GM10266 (cell line): ENCODE results near the gene NLGN1.

Source experiments
- DNase-seq: peaks from one replicate; pipeline ENCODE4 v3.0.0; 2012; ENCODE audit errors: extremely low spot score
- CTCF ChIP-seq: IDR thresholded peaks from 2 replicates; pipeline ENCODE4 v1.5.1; 2012; ENCODE audit warnings: mild to moderate bottlenecking, low read depth; ENCODE audit not compliant: control insufficient read depth, insufficient read depth; ENCODE audit errors: missing control alignments

NLGN1 gene

GRCh38 chr3:173709026-173709425 lies 311.5 kb downstream of the NLGN1 start:
- TF ChIP-seq CTCF = no peak

GRCh38 chr3:173711619-173712018 lies 314.1 kb downstream of the NLGN1 start:
- no peak for DNase-seq
- no peak for TF ChIP-seq CTCF

More at GRCh38 chr3:173709026-173709425, 311.5 kb downstream of the NLGN1 start:
- no peak for DNase-seq

GRCh38 chr3:173719585-173719984 lies 322.0 kb downstream of the NLGN1 start:
- TF ChIP-seq CTCF = no peak
- no peak for DNase-seq

GRCh38 chr3:173725507-173725906 lies 328.0 kb downstream of the NLGN1 start:
- no peak for DNase-seq
- TF ChIP-seq CTCF = no peak

GRCh38 chr3:173730391-173730790 lies 332.8 kb downstream of the NLGN1 start:
- no peak for TF ChIP-seq CTCF

GRCh38 chr3:173732237-173732636 lies 334.7 kb downstream of the NLGN1 start:
- no peak for DNase-seq
- TF ChIP-seq CTCF = no peak

More at GRCh38 chr3:173730391-173730790, 332.8 kb downstream of the NLGN1 start:
- no peak for DNase-seq

GRCh38 chr3:173733029-173733652 lies 335.6 kb downstream of the NLGN1 start:
- DNase-seq = no peak

More at GRCh38 chr3:173733029-173733652, 335.6 kb downstream of the NLGN1 start:
- peak; percentile 20 for TF ChIP-seq CTCF
